DMS114 treated with DMSO at 0.1 percent for 48 hours (cell line): ENCODE results near the gene SETD1A.
"Not testable (repeated sequence)": the region's sequence is repeated elsewhere in the genome, so short reads cannot be mapped to it uniquely, and the experiment has no call there.

ENCODE experiments used
- DNase-seq: peaks from one replicate; lab custom pipeline; 2025; ENCODE audit not compliant: unreplicated experiment; lab: John Stamatoyannopoulos, UW

The SETD1A gene

GRCh38 chr16:31011815-31012214 lies 54.3 kb downstream of the SETD1A start:
- not testable (repeated sequence) for DNase-seq

DNA sequence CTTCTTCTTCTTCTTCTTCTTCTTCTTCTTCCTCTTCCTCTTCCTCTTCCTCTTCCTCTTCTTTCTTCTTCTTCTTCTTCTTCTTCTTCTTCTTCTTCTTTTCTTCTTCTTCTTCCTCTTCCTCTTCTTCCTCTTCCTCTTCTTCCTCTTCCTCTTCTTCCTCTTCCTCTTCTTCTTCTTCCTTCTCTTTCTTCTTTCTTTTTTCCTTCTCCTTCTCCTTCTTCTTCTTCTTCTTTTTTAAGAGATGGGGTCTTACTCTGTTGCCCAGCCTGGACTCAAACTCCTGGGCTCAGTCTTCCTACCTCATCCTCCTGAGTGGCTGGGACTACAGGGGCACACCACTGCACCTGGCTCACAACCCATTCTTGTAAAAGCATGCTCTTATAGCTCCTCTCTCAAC lies 55.7 kb downstream of the SETD1A start:
- DNase-seq: not testable (repeated sequence)

DNA sequence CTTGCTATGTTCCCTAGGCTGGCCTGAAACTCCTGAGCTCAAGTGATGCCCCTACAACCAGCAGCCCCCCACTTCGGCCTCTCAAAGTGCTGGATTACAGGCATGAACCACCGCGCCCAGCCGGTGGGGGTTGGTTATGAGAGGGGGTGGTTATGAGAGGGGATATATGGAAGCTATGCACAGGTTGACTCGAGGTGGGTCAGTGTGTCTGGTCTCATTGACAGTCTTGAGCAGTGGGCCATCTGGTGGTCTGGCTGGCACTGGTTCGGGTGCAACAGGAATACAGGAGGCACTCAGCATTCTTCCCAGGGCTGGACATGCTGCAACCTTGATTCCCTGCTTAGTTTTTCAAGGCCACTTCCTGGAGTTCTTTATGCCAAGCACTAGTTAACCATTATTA lies 58.5 kb downstream of the SETD1A start:
- no peak for DNase-seq

DNA sequence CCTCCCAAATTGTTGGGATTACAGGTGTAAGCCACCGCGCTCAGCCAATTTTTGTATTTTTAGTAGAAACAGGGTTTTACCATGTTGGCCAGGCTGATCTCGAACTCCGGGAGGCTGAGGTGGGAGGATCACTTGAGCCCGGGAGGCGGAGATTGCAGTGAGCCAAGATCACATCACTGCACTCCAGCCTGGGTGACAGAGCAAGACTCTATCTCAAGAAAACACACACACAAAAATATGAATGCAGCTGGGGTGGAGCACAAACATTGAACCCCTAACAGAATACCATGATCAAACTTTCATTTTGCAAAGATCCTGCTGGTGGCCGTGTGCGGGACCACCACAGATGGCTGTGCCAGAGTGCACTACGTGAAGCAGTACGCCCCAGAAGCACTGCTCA lies 60.2 kb downstream of the SETD1A start:
- DNase-seq: not testable (repeated sequence)

GRCh38 chr16:31020536-31020935 lies 63.0 kb downstream of the SETD1A start:
- no peak for DNase-seq

GRCh38 chr16:31022544-31023251 lies 65.1 kb downstream of the SETD1A start:
- no peak for DNase-seq

DNA sequence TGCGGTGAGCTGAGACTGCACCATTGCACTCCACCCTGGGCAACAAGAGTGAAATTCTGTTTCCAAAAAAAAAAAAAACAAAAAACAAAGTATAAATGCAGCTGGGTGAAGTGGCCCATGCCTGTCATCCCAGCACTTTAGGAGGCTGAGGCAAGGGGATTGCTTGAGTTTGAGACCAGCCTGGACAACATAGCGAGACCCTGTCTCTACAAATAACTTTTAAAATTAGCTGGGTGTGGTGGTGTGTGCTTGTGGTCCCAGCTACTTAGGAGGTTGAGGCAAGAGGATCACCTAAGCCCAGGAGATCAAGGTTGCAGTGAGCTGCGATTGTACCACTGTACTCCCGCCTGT lies 65.7 kb downstream of the SETD1A start:
- DNase-seq: no peak

GRCh38 chr16:31023627-31024226 lies 66.2 kb downstream of the SETD1A start:
- no peak for DNase-seq

DNA sequence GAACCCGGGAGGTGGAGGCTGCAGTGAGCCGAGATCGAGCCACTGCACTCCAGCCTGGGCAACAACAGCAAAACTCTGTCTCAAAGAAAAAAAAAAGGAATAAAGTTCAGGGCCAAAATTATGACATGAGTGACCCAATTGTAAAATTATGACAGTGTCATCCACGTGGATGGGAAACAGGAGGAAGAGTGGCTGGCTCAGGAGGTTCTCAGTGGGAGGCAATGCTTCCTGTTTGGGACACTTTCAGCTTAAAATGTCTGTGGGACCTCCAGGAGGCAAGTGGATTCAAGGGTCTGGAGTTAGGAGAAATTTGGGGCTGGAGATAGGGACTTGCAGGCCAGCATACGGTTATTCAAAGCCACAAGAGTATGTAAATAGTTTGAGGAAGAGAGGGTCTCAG lies 67.8 kb downstream of the SETD1A start:
- DNase-seq: no peak

DNA sequence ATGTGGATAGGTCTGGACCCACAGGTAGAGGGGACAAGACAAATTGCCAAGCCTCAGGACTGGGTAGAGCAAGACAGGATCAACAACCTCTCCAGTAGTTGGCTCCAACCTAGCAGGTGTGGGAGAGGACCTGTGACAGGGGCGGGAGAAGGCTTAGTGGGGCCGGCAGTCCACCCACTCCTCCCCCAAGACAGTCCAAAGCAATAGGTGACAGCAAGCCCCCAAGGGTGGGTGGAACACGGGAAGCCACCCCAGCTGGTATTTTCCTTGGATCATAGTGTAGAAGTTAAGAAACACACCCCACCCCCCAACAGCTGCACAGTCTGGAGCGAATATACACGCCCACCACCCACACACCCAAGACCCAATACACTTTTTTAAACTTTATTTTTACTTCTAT lies 71.7 kb downstream of the SETD1A start:
- DNase-seq: no peak

- no peak for DNase-seq
Measured at GRCh38 chr16:31031276-31031675, 73.7 kb downstream of the SETD1A start.

DNA sequence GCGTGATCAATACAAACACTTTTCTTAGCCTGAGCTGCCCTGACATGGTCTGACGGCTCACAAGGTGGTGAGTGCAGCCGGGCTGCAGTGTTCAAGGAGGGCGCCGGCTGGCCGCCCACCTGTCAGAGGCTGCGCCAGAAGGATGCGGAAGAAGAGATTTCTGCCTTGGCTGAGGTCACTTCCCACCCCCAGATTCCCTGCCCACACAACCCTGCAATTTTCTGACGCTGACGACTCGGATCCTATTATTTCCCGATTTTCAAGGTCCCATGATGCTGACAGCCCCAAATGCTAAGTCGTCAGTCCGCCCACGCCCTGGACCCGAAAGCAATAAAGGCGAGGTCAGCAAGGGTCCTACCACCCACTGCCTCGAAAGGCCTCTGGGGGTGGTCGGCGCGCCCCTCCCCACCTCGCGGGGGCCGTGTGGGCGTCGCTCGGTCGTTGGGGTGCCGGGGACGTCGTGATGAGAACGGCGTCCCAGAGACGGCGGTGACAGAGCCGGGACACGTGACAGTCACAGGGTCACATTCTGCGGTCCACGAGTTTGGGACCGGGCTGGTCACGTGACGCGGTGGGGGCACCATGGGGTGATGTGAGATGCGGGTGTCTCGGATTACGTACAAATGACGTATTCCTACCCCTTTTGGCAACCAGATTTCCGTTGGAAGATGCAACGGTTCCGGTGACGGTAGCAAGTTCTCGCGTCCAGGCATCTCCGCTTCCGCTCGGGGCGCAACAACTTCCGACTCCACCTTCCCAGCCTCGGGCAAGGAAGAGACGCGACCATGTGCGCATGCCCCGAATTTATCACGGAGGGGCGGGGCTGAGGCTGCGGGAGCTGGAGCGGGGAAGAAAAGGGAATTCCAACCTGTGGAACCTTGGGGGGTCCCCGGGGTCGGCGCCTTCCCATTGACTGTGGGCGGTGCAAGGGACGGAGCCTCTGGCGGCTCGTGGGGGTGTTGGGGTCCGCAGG lies 75.5 kb downstream of the SETD1A start, which contains the start of gene STX4:
STX4 (plus strand) TSS at position 823 of the 973 bp plus-strand sequence. CDS start 248 bp downstream, outside the sequence.
- DNase-seq: peak; percentile 88

DNA sequence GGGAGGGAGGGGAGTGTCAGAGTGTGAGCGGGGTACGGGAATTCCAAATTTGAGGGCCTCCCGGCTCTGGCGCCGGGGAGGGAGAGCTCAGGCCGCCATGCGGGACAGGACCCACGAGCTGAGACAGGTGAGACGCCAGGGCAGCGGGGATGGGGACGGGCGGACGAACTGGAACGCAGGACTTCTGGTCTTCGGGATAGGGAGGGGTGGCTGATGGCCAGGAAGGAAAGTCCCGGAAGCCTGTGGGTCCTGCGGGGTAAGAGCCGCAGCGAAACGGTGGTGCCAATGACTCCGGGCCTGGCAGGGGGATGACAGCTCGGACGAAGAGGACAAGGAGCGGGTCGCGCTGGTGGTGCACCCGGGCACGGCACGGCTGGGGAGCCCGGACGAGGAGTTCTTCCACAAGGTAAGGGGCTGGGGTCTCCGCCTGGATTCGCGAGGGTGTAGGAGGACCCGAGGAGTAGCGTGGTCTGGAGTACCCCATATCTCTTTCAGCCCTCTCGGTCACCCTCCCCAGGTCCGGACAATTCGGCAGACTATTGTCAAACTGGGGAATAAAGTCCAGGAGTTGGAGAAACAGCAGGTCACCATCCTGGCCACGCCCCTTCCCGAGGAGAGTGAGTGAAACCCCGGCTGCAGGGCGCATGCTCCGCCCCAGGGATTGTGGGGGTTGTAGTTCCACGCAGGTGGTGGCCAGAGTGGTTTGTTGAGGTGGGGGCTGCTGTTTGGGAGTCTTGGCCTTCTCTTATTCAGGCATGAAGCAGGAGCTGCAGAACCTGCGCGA lies 76.3 kb downstream of the SETD1A start:
- peak; percentile 78 for DNase-seq
